Renal cortical epithelial cell (primary cell): ENCODE data around the gene PCED1A. TPM values are rescaled to one million over a fixed set of nuclear protein-coding genes. Genes with fewer than 3 reads are reported as not detected.
"Not testable (repeated sequence)": the region's sequence is repeated elsewhere in the genome, so short reads cannot be mapped to it uniquely, and the experiment has no call there.

Experiments used
- DNase-seq: peaks from one replicate; pipeline ENCODE4 v3.0.0-alpha.2; 2011; ENCODE audit warnings: low read depth
- total RNA-seq: library from RNA; depleted of rRNA; stranded (reverse); fragments of >200 nt; gene quantifications from 2 replicates; pipeline ENCODE4 v1.2.3, GENCODE V29; 2014

PCED1A gene
- total RNA-seq, 1 donor from 2014 or later = 33.5 TPM

DNA sequence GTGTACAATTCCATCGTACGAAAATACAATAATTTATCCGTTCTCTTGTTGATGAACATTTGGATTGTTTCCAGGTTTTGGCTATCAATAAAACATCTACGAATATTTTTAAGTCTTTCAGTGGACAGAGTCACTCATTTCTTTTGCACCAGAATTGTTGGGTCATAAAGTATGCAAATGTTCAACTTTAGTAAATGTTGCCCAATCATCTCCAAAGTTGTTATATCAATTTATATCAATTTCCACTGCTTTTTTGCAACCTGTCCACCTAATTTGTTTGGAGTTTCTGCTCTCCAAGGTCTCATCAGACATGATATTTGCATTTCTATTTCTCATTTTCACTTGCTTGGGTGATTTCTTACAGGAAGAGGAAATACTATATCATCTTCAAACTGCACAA, 13.8 kb downstream of the PCED1A start:
- no peak for DNase-seq

DNA sequence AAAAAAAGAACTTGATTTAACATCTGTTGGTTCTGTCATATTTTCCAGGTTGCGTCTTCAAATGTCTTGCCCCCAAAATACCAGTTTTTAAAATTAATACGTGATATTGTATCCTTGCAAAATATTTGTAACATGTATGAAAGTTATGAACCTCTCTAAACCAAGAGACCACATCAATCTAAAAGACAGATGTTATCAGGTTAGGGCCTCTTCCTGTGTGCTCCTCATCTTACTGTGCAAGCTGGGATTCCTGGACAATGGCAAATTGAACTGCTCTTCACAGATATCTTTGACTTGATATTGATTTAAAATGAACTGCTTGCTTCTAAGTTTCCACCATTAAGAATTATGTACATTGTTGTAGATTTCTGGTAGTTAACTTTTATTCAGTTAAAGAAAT, 14.7 kb downstream of the PCED1A start:
- no peak for DNase-seq

DNA sequence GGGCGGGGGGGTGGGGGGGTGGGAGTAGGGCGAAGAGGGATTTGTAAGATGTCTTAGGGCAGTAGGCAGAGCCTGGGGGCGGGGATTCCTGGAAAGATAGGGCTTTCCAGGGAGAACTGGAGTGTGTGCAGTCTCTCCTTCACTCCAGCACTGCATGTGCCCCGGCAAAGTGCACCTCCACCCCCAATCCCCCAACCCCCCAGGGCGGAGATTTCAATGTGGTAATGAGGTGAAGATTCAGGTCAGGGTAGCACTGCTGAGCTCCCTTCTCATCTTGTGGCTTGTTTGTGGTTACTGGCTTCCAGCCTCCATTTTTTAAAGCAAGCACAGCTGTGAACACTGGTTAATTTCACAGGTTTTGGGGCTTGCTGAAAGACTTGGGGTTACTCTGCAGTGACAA, 18.4 kb downstream of the PCED1A start:
- DNase-seq = peak; percentile 38

DNA sequence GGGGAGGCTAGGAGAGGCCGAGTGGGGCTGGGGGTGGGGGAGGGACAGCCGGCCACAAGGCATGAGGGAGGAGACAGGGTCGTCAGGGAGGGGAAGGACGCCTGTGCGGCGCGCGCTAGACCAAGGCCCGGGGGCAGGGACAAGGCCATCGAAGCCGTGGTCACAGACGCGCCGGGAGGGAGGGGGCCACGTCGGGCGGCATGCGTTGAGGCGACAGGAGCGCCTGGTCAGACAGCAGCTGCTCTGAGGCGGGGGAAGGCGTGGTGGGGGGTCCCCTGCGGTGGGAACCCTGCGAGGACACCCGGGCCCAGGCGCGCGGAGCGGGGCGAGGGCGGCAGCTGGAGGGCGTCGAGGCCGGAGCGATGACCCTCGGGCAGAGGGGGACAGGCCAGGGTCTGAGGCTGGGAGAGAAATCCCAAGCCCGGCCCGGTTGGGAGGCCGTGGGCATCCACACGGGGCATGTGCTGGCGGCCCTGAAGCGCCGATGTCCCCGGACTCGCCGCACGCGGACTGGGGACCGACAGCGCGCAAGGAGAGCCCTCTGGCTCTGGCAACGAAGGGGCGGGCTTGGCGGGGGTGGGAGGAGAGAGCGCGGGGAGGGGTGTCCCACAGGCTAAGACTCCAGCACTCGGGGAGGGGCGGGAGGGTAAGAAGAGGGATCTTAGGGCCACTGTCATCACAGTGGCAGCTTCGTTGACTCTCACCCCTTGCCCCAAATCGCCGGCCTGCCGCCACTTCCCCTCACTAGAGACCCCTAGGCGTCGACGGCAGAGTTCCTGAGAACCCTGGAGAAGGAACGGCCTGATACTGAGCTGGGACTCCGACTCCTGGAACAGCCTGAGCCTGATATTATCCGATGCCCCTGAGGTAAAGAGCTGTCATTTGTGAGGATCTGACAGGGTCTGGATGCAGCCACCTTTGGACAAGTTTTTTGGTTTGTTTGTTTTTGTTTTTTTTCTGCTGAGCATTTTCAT, 19.3 kb downstream of the PCED1A start:
- no peak for DNase-seq

DNA sequence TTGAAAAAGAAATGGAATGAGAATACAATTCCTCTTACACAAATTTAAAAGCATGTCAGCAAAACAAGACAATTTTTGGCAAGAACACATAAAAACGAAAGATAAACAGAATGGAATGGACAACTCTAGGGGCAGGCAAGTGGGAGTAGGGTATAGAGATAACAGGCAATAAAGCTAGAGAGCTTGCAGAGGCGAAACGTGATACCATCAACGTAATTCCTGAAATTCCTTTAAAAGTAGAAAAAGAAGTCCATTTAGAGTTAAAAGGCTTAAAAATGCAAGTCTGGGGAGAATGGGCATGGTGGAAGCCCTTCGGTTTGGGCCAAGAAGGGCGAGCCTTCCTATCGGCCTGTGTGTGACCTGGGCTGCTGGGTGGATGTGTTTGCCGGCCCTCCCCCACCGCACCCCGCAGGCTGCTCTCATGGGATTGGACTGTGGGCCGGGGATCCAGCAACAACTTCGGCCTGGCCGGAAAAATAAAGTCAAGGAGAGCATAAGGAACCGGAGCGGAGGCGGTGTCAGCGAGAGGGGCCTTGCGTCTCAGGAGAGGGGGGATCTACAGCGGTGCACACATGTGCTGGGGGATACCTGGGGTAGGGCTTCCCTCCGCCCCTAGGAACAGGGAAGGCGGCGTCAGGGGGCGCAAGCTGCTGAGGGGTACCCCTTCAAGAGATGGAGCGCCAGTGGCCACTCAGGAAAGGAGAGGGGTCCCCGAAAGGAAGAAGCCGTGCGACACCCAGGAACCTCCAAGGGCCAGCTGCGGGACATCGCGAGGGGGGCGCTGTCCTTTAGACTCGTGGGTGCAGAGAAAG, 20.2 kb downstream of the PCED1A start:
- no peak for DNase-seq

DNA sequence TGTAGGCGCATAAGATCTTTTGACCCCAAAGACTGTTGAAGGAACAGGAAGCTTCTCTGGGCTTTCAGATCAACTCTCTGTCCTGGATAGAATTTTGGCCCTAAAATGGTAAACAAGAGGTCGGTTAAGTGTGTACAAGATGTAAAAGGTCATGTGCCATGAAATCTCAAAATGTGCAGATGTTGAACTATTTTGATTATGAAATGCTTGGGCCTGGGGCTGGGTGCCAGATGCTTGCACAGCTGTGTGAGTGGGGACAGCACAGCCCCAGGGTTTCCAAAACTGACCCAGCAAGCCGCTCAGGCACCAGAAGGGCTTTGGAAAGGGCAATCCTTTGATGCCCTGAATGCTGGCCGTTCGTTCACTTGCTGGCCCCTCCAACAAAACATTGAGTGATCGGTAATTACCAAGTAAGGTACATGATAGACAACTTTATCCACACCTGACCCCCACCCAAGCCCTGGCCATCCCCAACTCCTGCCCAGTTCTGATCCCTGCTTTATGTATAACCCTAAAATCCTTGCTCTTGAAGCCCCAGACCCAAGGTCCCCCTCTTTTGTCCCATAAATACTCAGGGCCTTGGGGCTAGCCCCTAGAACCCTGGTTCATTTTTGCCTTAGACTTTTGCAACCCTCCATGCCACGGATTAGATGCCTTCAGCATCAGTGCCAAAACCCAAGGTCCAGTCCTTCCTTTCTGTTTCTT, 22.4 kb downstream of the PCED1A start:
- no peak for DNase-seq

DNA sequence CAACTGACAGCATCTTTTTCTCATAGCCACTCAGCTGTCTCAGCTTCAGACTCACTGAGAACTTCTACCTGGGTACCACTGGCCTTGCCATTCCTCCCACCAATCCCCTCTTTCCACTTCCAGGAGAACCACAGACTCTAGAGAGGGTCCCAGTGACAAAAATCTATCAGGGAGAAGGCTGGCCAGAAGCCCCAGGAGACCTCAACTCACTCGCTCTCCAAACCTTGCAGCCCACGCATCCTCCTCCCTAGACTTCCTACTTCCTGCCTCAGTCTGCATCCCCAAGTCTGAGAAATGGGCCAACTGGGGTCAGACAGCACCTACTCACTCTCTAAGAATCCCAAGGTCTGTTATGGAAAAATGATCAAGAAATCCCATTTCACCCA, 23.1 kb downstream of the PCED1A start:
- DNase-seq = no peak

DNA sequence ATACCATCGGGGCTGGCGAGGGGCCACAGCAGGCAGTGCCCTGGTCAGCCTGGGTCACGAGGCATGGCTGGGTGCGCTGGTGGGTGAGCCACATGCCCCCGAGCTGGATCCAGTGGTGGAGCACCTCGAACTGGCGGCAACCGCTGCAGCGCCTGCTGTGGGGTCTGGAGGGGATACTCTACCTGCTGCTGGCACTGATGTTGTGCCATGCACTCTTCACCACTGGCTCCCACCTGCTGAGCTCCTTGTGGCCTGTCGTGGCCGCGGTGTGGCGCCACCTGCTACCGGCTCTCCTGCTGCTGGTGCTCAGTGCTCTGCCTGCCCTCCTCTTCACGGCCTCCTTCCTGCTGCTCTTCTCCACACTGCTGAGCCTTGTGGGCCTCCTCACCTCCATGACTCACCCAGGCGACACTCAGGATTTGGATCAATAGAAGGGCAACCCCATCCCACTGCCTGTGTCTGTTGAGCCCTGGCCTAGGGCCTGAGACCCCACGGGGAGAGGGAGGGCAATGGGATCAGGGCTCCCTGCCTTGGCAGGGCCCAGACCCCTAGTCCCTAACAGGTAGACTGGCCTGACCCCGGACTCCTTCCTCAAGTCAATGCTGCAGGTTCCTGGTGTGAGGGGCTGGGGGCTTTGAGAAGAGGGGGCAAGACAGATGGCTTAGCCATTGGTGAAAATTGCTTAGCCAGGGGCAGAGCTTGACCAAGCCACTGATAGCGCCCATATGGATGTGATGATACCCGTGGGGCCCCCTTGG, 23.7 kb downstream of the PCED1A start:
- no peak for DNase-seq

DNA sequence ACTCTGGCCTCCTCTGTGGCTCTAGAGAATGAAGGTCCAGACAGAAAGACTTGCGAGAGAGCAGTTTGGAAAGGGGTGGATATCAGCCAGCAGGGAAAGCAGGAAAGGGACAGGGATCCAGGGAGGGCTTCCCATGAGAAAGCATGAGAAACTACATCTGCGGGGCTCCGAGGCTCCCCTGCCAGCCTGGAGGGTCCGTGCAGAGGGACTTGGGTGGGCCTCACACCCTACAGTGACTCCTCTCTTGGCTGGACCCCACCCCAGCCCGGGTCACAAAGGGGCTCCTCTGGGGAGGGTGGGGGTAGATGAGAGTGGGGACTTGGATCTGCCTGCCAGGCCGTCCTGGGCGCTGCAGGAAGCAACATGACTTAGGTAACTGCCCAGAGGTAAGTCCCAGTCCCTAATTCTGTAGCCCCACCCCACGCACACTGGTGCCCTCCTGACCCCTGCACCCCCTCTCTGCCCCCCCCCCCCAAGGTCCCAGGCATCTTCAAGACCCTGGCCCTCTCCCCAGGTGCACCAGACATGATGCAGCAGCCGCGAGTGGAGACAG, 24.3 kb downstream of the PCED1A start, which contains the start of gene TMEM239:
Gene TMEM239 (plus strand): TSS at position 335 of the 553 bp plus-strand sequence. CDS start 191 bp downstream, at position 526.
- DNase-seq = no peak

DNA sequence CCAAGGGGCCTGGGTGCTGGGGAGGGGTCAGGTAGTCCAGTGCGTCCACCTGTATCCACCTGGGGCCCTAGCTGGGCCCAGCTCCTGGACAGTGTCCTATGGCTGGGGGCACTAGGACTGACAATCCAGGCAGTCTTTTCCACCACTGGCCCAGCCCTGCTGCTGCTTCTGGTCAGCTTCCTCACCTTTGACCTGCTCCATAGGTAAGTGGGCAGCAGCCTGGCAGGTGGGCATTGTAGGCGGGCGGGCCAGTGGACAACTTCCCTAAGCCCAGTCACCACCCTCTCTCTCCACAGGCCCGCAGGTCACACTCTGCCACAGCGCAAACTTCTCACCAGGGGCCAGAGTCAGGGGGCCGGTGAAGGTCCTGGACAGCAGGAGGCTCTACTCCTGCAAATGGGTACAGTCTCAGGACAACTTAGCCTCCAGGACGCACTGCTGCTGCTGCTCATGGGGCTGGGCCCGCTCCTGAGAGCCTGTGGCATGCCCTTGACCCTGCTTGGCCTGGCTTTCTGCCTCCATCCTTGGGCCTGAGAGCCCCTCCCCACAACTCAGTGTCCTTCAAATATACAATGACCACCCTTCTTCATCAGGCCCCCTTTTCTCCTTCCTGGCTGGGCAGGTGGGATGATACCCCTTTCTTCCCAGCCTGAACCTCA, 25.1 kb downstream of the PCED1A start:
- no peak for DNase-seq

DNA sequence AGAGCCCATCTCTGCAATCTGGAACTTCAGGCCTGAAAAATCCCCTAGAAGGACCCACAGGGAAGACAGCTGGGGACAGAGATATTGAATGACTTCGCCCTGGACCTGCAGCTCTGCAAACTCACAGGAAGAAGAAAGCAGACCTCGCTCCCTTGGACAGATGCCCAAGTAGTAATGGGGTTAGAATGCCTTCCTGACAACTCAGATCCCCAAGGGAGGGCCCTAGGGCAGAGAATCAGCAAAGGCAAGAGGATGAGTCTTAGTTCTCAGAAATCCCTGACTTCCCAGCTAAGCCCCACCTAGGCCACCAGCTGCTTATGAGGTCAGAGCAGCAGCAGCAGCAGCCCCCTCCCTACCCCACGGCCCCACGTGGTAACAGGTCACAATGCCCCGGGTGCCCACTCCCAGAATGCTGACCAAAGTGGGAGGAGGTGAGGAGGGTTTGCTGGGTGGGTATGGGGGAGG, 25.8 kb downstream of the PCED1A start, which contains the start of gene C20orf141:
Gene C20orf141 (plus strand): TSS at position 401 of the 465 bp plus-strand sequence. CDS start 198 bp downstream, outside the sequence.
- peak; percentile 95 for DNase-seq

DNA sequence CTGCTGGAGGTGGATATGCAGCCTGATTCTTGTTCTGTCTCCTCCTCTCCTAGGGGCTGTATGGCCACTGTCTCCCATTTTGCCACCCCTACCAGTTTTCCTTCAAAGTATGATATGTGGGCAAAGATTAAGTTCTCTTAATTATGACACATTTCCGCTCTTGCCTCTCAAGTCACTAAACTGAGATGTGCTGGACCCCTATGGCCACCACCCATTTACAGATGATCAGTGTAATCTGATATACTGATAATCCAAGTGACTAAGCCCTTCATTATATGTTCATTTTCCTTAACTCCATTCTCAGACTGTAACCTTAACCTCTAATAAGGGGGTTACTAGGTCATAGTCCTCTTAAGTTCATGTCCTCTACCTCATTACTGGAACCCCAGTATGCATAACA, 26.4 kb downstream of the PCED1A start:
- no peak for DNase-seq

DNA sequence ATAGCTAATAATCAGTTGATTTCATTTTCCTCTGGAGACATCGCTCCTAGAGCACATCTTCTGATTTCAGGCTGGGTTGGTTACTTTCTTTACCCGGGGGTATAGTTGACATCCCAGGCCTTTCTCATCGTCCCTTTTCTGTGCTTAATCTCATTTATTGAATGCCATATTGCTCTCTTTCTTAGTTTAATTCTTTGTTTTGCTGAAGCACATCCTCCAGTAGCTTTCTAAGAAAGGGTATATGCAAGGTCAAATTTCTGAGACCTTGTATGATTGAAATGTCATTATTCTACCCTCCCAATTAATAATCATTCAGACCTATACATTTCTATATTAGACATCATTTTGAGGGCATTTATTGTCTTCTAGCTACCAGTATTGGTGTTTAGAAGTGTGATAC, 28.3 kb downstream of the PCED1A start:
- DNase-seq = no peak

DNA sequence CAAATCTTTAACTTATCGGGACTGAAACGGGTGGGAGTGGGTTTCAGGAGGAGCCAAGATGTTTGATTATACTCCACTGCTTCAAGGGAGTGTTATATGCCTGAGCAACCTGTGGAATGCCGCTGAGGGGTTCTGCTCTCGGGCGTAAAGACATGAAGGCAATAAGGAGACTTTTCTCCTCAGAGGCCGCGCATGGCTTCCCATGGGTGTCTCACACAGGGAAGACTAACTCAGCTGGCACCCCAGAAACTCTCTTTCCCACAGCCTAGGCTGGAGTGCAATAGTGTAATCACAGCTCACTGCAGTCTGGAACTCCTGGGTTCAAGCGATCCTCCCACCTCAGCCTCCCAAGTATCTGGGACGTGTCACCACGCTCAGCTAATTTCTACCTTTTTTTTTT, 30.8 kb downstream of the PCED1A start:
- peak; percentile 53 for DNase-seq

DNA sequence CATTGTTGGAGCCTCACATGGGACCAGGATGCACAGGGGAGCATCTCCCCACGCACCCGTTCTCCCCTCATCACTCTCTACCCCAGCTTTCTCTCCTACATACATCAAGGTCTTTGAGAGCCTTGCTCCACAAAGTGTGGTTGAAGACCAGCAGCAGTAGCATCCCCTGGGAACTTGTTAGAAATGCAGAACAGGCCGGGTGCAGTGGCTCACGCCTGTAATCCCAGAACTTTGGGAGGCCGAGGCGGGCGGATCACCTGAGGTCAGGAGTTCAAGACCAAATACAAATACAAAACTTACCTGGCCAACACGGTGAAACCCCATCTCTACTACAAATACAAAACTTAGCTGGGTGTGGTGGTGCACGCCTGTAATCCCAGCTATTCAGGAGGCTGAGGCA, 32.5 kb downstream of the PCED1A start:
- not testable (repeated sequence) for DNase-seq

DNA sequence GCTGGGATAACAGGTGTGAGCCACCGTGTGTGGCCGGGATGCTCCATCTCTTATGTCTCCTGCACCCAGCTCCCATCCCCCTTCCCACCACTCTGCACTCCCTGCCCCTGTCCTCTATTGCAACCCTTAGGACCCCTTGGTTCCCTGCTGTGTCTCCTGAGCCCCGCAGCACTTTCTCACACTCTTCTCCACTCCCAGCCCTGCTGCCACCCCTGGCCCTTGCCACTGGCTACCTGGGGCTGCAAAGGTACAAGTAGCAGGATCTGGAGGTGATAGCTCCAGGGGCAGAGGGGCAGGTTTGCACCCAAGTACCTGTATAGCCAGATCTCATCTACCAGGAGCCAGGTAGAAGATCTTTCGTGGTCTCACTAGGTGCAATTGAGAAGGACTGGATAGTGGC, 33.4 kb downstream of the PCED1A start:
- no peak for DNase-seq

DNA sequence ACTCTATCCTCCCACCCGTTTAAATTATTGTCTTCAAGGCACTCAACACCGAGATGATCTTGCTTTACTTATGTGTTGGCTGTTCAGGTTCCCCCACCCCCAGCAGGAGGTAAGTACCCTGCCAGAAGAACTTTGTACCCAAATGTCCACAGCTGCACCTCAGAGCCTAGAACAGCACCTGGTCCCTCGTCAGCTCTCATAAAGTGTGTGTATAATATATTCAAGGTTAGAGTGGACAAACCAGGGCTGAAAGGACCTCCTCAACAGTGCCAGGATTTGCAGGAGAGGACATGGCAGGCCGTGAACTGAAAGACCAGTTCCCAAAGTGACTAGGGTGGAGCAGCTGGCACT, 34.1 kb downstream of the PCED1A start:
- no peak for DNase-seq

DNA sequence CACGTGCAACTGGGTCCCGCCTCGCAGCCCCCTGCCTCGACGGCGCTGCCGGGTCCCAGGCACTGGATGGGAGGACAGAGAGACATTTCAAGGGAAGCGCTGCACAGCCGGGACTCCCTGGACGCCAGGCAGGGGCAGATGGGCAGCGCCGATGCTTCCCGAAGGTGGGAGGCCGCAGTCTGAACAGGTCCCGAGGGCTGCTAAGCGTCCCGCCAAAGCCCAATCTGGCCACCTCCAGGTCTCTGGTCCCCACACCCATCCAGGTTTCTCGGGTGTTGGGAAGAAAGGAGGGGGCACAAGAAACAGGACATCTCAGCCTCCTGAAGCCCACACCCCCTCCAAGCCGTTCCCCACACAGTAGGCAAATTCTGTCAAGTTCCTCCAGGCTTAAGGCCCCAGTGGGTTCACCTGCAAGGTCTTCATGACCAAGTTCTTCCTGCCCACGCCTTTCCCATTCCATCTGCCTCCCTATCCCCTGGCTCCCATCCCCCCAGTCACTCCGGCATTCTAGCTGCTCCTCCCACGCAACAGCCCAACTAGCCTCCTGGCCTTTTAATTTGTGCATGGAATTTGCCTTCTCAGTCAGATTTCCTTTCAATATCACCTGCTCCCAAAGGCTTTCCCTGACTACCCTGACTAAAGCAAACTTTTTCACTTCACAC, 34.6 kb downstream of the PCED1A start:
- peak; percentile 86 for DNase-seq

DNA sequence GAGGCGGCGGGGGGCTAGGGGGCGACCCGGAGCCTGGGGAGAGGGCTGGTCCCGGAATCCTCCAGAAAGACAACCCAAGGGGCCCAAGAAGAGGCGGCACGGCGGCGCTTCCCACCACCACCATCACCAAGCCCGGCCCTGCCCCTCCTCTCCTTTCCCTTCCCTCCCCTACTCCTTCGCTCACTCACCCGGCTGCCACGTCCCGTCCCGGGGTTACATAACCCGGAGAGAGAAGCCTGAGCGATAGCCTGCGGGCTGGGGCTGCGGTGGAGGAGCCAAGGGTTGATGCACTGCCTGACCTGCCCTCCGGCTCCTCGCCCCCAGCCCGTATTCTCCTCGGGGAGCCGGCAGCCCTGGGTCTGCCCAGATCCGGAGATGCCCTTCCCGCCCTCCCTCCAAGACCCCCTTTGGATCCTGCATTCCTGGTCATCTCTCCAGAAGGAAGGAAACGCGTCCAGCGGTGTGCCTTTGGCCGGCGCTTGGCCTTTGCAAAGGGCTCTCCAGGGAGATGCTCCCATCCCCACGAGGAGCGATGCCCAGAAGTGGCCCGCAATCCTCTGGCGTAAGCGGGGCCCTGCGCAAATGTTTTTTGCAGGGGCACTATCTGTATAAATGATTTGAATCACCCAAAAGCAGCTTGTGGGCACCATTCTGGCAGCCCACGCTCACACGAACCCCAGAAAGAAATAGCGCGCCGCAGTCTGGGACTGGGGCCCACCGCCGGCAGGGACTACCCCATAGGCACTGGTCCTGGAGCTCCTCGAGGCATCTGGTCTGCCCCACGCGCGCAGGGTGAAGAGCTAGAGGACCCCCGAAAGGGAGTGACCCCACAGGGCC, 35.4 kb downstream of the PCED1A start:
- DNase-seq = no peak
